Activated CD8-positive, alpha-beta T cell treated with anti-CD3 and anti-CD28 coated beads, Interleukin-2, amount 10 ng/mL, durations not matched to agents 7 days and 5 days (primary cell): ENCODE measurements around the gene CHST9. TPM values are rescaled to one million over a fixed set of nuclear protein-coding genes. Genes with fewer than 3 reads are reported as not detected.

Experiments
- ATAC-seq: fragments of 150-1000 bp; cut with Tn5 transposase; one replicate; pipeline ENCODE4 v1.10.0; 2021; ENCODE audit warnings: moderate library complexity
- CTCF ChIA-PET: fragments of 350-600 bp; sonication (Branson Sonifier 250); formaldehyde crosslinking; loops from one replicate; lab custom pipeline; 2021; ENCODE audit warnings: antibody characterized with exemption; lab: Charles Lee
- POLR2A ChIA-PET: fragments of 350-600 bp; sonication (Branson Sonifier 250); formaldehyde crosslinking; loops from one replicate; lab custom pipeline; 2021; ENCODE audit warnings: antibody characterized with exemption; lab: Charles Lee
- DNase-seq: peaks from one replicate; pipeline ENCODE4 v3.0.0-alpha.2; 2020
- H3K27ac Mint-ChIP-seq: one replicate; pipeline ENCODE4 v1.8.0; 2021; ENCODE audit warnings: mild to moderate bottlenecking, mixed read lengths
- H3K27me3 Mint-ChIP-seq: one replicate; pipeline ENCODE4 v1.8.0; 2021; ENCODE audit warnings: low read depth, mixed read lengths
- H3K36me3 Mint-ChIP-seq: one replicate; pipeline ENCODE4 v1.8.0; 2021; ENCODE audit warnings: low read depth, mixed read lengths
- H3K4me1 Mint-ChIP-seq: one replicate; pipeline ENCODE4 v1.8.0; 2021; ENCODE audit warnings: low read depth, mixed read lengths
- H3K4me3 Mint-ChIP-seq: one replicate; pipeline ENCODE4 v1.8.0; 2021; ENCODE audit warnings: mild to moderate bottlenecking, mixed read lengths
- H3K9me3 Mint-ChIP-seq: one replicate; pipeline ENCODE4 v1.8.0; 2022; ENCODE audit warnings: mixed read lengths; ENCODE audit not compliant: insufficient read depth
- total RNA-seq, 2 experiments: library from RNA; stranded (reverse); gene quantifications; one replicate each; pipeline ENCODE4 v1.2.3, GENCODE V29; 2021

The CHST9 gene
- total RNA-seq, 2 experiments from 2014 or later = not detected

GRCh38 chr18:27017901-27018500 lies 167.1 kb downstream of the CHST9 start:
- ChIA-PET CTCF (no interaction called here), POLR2A (no interaction called here)
- ATAC-seq (no peak), DNase-seq (no peak)
- Mint-ChIP-seq H3K9me3 (no peaks in the 10 kb centered on the region), H3K4me3 (no peak overlapping the region), H3K27me3 (no peaks in the 10 kb centered on the region), H3K4me1 (no peaks in the 10 kb centered on the region), H3K36me3 (no peaks in the 10 kb centered on the region), H3K27ac (no peak overlapping the region)

GRCh38 chr18:27014841-27015240 lies 170.3 kb downstream of the CHST9 start:
- CTCF ChIA-PET = no interaction called here
- no peak for ATAC-seq

GRCh38 chr18:27010784-27011183 lies 174.3 kb downstream of the CHST9 start:
- POLR2A ChIA-PET = interaction anchor here (0.5 kb wide), 1 partner anchor 573 kb away, joined by 3 read pairs; no protein-coding TSS in a partner anchor
- H3K4me3 Mint-ChIP-seq = no peak overlapping the region

More at GRCh38 chr18:27014841-27015240, 170.3 kb downstream of the CHST9 start:
- Mint-ChIP-seq H3K36me3 (no peaks in the 10 kb centered on the region), H3K4me3 (no peak overlapping the region), H3K9me3 (no peaks in the 10 kb centered on the region), H3K27ac (no peak overlapping the region), H3K4me1 (no peaks in the 10 kb centered on the region), H3K27me3 (no peaks in the 10 kb centered on the region)
- no peak for DNase-seq
- POLR2A ChIA-PET = no interaction called here

GRCh38 chr18:27009293-27009692 lies 175.8 kb downstream of the CHST9 start:
- ChIA-PET POLR2A (no interaction called here), CTCF (no interaction called here)
- no peaks in the 10 kb centered on the region for H3K4me1 Mint-ChIP-seq
- no peaks in the 10 kb centered on the region for H3K27me3 Mint-ChIP-seq
- no peaks in the 10 kb centered on the region for H3K9me3 Mint-ChIP-seq
- no peak overlapping the region for H3K4me3 Mint-ChIP-seq
- ATAC-seq (no peak), DNase-seq (no peak)
- no peaks in the 10 kb centered on the region for H3K36me3 Mint-ChIP-seq
- H3K27ac Mint-ChIP-seq = no peak overlapping the region

More at GRCh38 chr18:27010784-27011183, 174.3 kb downstream of the CHST9 start:
- ATAC-seq = no peak
- Mint-ChIP-seq H3K4me1 (no peaks in the 10 kb centered on the region), H3K36me3 (no peaks in the 10 kb centered on the region), H3K27ac (no peak overlapping the region), H3K9me3 (no peaks in the 10 kb centered on the region), H3K27me3 (no peaks in the 10 kb centered on the region)
- CTCF ChIA-PET = no interaction called here
- DNase-seq = no peak

- POLR2A ChIA-PET = no interaction called here
- DNase-seq (no peak), ATAC-seq (no peak)
- Mint-ChIP-seq H3K4me3 (no peak overlapping the region), H3K9me3 (no peaks in the 10 kb centered on the region), H3K27me3 (no peaks in the 10 kb centered on the region), H3K4me1 (no peaks in the 10 kb centered on the region), H3K36me3 (no peaks in the 10 kb centered on the region), H3K27ac (no peak overlapping the region)
- CTCF ChIA-PET = no interaction called here
These were observed 176.5 kb downstream of the CHST9 start for GRCh38 chr18:27008575-27008974.

GRCh38 chr18:27007880-27008279 lies 177.2 kb downstream of the CHST9 start:
- ChIA-PET POLR2A (no interaction called here), CTCF (no interaction called here)
- ATAC-seq (no peak), DNase-seq (no peak)
- no peaks in the 10 kb centered on the region for H3K36me3 Mint-ChIP-seq
- H3K9me3 Mint-ChIP-seq = no peaks in the 10 kb centered on the region
- no peak overlapping the region for H3K4me3 Mint-ChIP-seq
- H3K27ac Mint-ChIP-seq = no peak overlapping the region
- no peaks in the 10 kb centered on the region for H3K4me1 Mint-ChIP-seq
- no peaks in the 10 kb centered on the region for H3K27me3 Mint-ChIP-seq

GRCh38 chr18:27005589-27005988 lies 179.5 kb downstream of the CHST9 start:
- ATAC-seq (no peak), DNase-seq (no peak)
- Mint-ChIP-seq H3K4me3 (no peak overlapping the region), H3K27ac (no peak overlapping the region), H3K27me3 (no peaks in the 10 kb centered on the region), H3K36me3 (no peaks in the 10 kb centered on the region), H3K4me1 (no peaks in the 10 kb centered on the region), H3K9me3 (no peaks in the 10 kb centered on the region)
- CTCF ChIA-PET = interaction anchor here (0.9 to 1.5 kb wide), 2 partner anchors 23 to 122 kb away, joined by 3 read pairs; no protein-coding TSS in a partner anchor
- POLR2A ChIA-PET = no interaction called here

GRCh38 chr18:27004056-27004829 lies 180.9 kb downstream of the CHST9 start:
- H3K4me1 Mint-ChIP-seq = no peaks in the 10 kb centered on the region
- H3K27me3 Mint-ChIP-seq = no peaks in the 10 kb centered on the region
- no peak overlapping the region for H3K27ac Mint-ChIP-seq
- ATAC-seq (no peak), DNase-seq (no peak)
- no peaks in the 10 kb centered on the region for H3K36me3 Mint-ChIP-seq
- ChIA-PET CTCF (no interaction called here), POLR2A (no interaction called here)
- no peaks in the 10 kb centered on the region for H3K9me3 Mint-ChIP-seq
- no peak overlapping the region for H3K4me3 Mint-ChIP-seq

- Mint-ChIP-seq H3K27ac (no peak overlapping the region), H3K36me3 (no peaks in the 10 kb centered on the region), H3K4me3 (no peak overlapping the region), H3K4me1 (no peaks in the 10 kb centered on the region), H3K27me3 (no peaks in the 10 kb centered on the region), H3K9me3 (no peaks in the 10 kb centered on the region)
- DNase-seq = no peak
- CTCF ChIA-PET = no interaction called here
- ATAC-seq = no peak
- POLR2A ChIA-PET = no interaction called here
These were observed 185.3 kb downstream of the CHST9 start for GRCh38 chr18:26999797-27000196.

GRCh38 chr18:26993568-26993967 lies 191.5 kb downstream of the CHST9 start:
- H3K27ac Mint-ChIP-seq = no peak overlapping the region
- ChIA-PET CTCF (no interaction called here), POLR2A (no interaction called here)
- H3K4me3 Mint-ChIP-seq = no peak overlapping the region
- DNase-seq = no peak
- no peak for ATAC-seq
- H3K4me1 Mint-ChIP-seq = no peaks in the 10 kb centered on the region
- H3K27me3 Mint-ChIP-seq = no peaks in the 10 kb centered on the region
- no peaks in the 10 kb centered on the region for H3K9me3 Mint-ChIP-seq
- no peaks in the 10 kb centered on the region for H3K36me3 Mint-ChIP-seq

GRCh38 chr18:26992926-26993325 lies 192.2 kb downstream of the CHST9 start:
- Mint-ChIP-seq H3K27ac (no peak overlapping the region), H3K27me3 (no peaks in the 10 kb centered on the region), H3K9me3 (no peaks in the 10 kb centered on the region), H3K4me1 (no peaks in the 10 kb centered on the region), H3K36me3 (no peaks in the 10 kb centered on the region), H3K4me3 (no peak overlapping the region)
- ChIA-PET CTCF (no interaction called here), POLR2A (no interaction called here)
- ATAC-seq (no peak), DNase-seq (no peak)

GRCh38 chr18:26989842-26990241 lies 195.3 kb downstream of the CHST9 start:
- ATAC-seq (no peak), DNase-seq (no peak)
- ChIA-PET POLR2A (no interaction called here), CTCF (no interaction called here)
- no peak overlapping the region for H3K4me3 Mint-ChIP-seq
- H3K36me3 Mint-ChIP-seq = no peaks in the 10 kb centered on the region
- no peaks in the 10 kb centered on the region for H3K27me3 Mint-ChIP-seq
- H3K27ac Mint-ChIP-seq = no peak overlapping the region
- no peaks in the 10 kb centered on the region for H3K9me3 Mint-ChIP-seq
- no peaks in the 10 kb centered on the region for H3K4me1 Mint-ChIP-seq
